ENCODE results near the gene MACROH2A1.
"Not testable (repeated sequence)": the region's sequence is repeated elsewhere in the genome, so short reads cannot be mapped to it uniquely, and the experiment has no call there.

Gene MACROH2A1

GRCh38 chr5:135364421-135365262 is 34.4 kb downstream of the MACROH2A1 start:
- H3K9ac ChIP-seq (ENCODE audit: low read length), result no peak overlapping the region
- peak overlapping the region; percentile 53 for H3K27ac ChIP-seq (ENCODE audit: low read depth, low read length)
- H3K4me3 ChIP-seq (ENCODE audit: low read length), result no peak overlapping the region
- H3K36me3 ChIP-seq (ENCODE audit: control insufficient read depth, insufficient read depth, low read length), result peaks cover 19% of the 10 kb centered on the region
- peaks cover 20% of the 10 kb centered on the region for H3K4me1 ChIP-seq (ENCODE audit: control insufficient read depth, insufficient read depth, low read length)
- no peaks in the 10 kb centered on the region for H3K27me3 ChIP-seq (ENCODE audit: control insufficient read depth, insufficient read depth, low read length)

- not testable (repeated sequence) for H3K27ac ChIP-seq (ENCODE audit: low read depth, low read length); H3K9ac ChIP-seq (ENCODE audit: low read length); H3K4me3 ChIP-seq (ENCODE audit: low read length); H3K27me3 ChIP-seq (ENCODE audit: control insufficient read depth, insufficient read depth, low read length)
- Histone ChIP-seq H3K36me3 (ENCODE audit: control insufficient read depth, insufficient read depth, low read length) (peaks cover 16% of the 10 kb centered on the region), H3K4me1 (ENCODE audit: control insufficient read depth, insufficient read depth, low read length) (peaks cover 20% of the 10 kb centered on the region)
Measured at GRCh38 chr5:135363342-135363741, 35.7 kb downstream of the MACROH2A1 start.

- Histone ChIP-seq H3K4me3 (ENCODE audit: low read length) (no peak overlapping the region), H3K36me3 (ENCODE audit: control insufficient read depth, insufficient read depth, low read length) (peaks cover 12% of the 10 kb centered on the region), H3K27me3 (ENCODE audit: control insufficient read depth, insufficient read depth, low read length) (no peaks in the 10 kb centered on the region), H3K27ac (ENCODE audit: low read depth, low read length) (no peak overlapping the region), H3K4me1 (ENCODE audit: control insufficient read depth, insufficient read depth, low read length) (peaks cover 15% of the 10 kb centered on the region), H3K9ac (ENCODE audit: low read length) (no peak overlapping the region)
Measured at GRCh38 chr5:135362102-135362501, 36.9 kb downstream of the MACROH2A1 start.

- H3K27me3 ChIP-seq (ENCODE audit: control insufficient read depth, insufficient read depth, low read length), result no peaks in the 10 kb centered on the region
- H3K36me3 ChIP-seq (ENCODE audit: control insufficient read depth, insufficient read depth, low read length), result peaks cover 12% of the 10 kb centered on the region
- no peak overlapping the region for H3K9ac ChIP-seq (ENCODE audit: low read length)
- no peak overlapping the region for H3K27ac ChIP-seq (ENCODE audit: low read depth, low read length)
- peaks cover 20% of the 10 kb centered on the region for H3K4me1 ChIP-seq (ENCODE audit: control insufficient read depth, insufficient read depth, low read length)
- no peak overlapping the region for H3K4me3 ChIP-seq (ENCODE audit: low read length)
Measured at GRCh38 chr5:135360278-135361274, 38.5 kb downstream of the MACROH2A1 start.

GRCh38 chr5:135359374-135360165 is 39.5 kb downstream of the MACROH2A1 start:
- no peak overlapping the region for H3K27ac ChIP-seq (ENCODE audit: low read depth, low read length)
- H3K9ac ChIP-seq (ENCODE audit: low read length), result no peak overlapping the region
- H3K4me3 ChIP-seq (ENCODE audit: low read length), result no peak overlapping the region
- peaks cover 12% of the 10 kb centered on the region for H3K36me3 ChIP-seq (ENCODE audit: control insufficient read depth, insufficient read depth, low read length)
- peaks cover 13% of the 10 kb centered on the region for H3K4me1 ChIP-seq (ENCODE audit: control insufficient read depth, insufficient read depth, low read length)
- no peaks in the 10 kb centered on the region for H3K27me3 ChIP-seq (ENCODE audit: control insufficient read depth, insufficient read depth, low read length)

- H3K36me3 ChIP-seq (ENCODE audit: control insufficient read depth, insufficient read depth, low read length), result peaks cover 12% of the 10 kb centered on the region
- H3K4me1 ChIP-seq (ENCODE audit: control insufficient read depth, insufficient read depth, low read length), result peaks cover 24% of the 10 kb centered on the region
- no peak overlapping the region for H3K27ac ChIP-seq (ENCODE audit: low read depth, low read length)
- H3K4me3 ChIP-seq (ENCODE audit: low read length), result no peak overlapping the region
- no peak overlapping the region for H3K9ac ChIP-seq (ENCODE audit: low read length)
- H3K27me3 ChIP-seq (ENCODE audit: control insufficient read depth, insufficient read depth, low read length), result no peaks in the 10 kb centered on the region
Measured at GRCh38 chr5:135357685-135358084, 41.3 kb downstream of the MACROH2A1 start.

- H3K36me3 ChIP-seq (ENCODE audit: control insufficient read depth, insufficient read depth, low read length), result peaks cover 12% of the 10 kb centered on the region
Measured at GRCh38 chr5:135356522-135357318, 42.3 kb downstream of the MACROH2A1 start.

GRCh38 chr5:135355169-135355568 is 43.9 kb downstream of the MACROH2A1 start:
- Histone ChIP-seq H3K27ac (ENCODE audit: low read depth, low read length) (no peak overlapping the region), H3K36me3 (ENCODE audit: control insufficient read depth, insufficient read depth, low read length) (peaks cover 12% of the 10 kb centered on the region), H3K27me3 (ENCODE audit: control insufficient read depth, insufficient read depth, low read length) (no peaks in the 10 kb centered on the region), H3K9ac (ENCODE audit: low read length) (no peak overlapping the region), H3K4me1 (ENCODE audit: control insufficient read depth, insufficient read depth, low read length) (peaks cover 24% of the 10 kb centered on the region), H3K4me3 (ENCODE audit: low read length) (no peak overlapping the region)

More at GRCh38 chr5:135356522-135357318, 42.3 kb downstream of the MACROH2A1 start:
- H3K27ac ChIP-seq (ENCODE audit: low read depth, low read length), result peak overlapping the region; percentile 48
- no peaks in the 10 kb centered on the region for H3K27me3 ChIP-seq (ENCODE audit: control insufficient read depth, insufficient read depth, low read length)
- peaks cover 24% of the 10 kb centered on the region for H3K4me1 ChIP-seq (ENCODE audit: control insufficient read depth, insufficient read depth, low read length)
- no peak overlapping the region for H3K4me3 ChIP-seq (ENCODE audit: low read length)
- no peak overlapping the region for H3K9ac ChIP-seq (ENCODE audit: low read length)

GRCh38 chr5:135353952-135354721 is 44.9 kb downstream of the MACROH2A1 start:
- peak overlapping the region; percentile 35 for H3K27ac ChIP-seq (ENCODE audit: low read depth, low read length)
- no peak overlapping the region for H3K4me3 ChIP-seq (ENCODE audit: low read length)
- peaks cover 5% of the 10 kb centered on the region for H3K36me3 ChIP-seq (ENCODE audit: control insufficient read depth, insufficient read depth, low read length)
- peaks cover 24% of the 10 kb centered on the region for H3K4me1 ChIP-seq (ENCODE audit: control insufficient read depth, insufficient read depth, low read length)
- H3K27me3 ChIP-seq (ENCODE audit: control insufficient read depth, insufficient read depth, low read length), result no peaks in the 10 kb centered on the region
- H3K9ac ChIP-seq (ENCODE audit: low read length), result no peak overlapping the region

- Histone ChIP-seq H3K27ac (ENCODE audit: low read depth, low read length) (no peak overlapping the region), H3K36me3 (ENCODE audit: control insufficient read depth, insufficient read depth, low read length) (peaks cover 8% of the 10 kb centered on the region), H3K9ac (ENCODE audit: low read length) (no peak overlapping the region), H3K27me3 (ENCODE audit: control insufficient read depth, insufficient read depth, low read length) (no peaks in the 10 kb centered on the region), H3K4me3 (ENCODE audit: low read length) (no peak overlapping the region), H3K4me1 (ENCODE audit: control insufficient read depth, insufficient read depth, low read length) (peaks cover 14% of the 10 kb centered on the region)
Measured at GRCh38 chr5:135350536-135350935, 48.5 kb downstream of the MACROH2A1 start.

- no peaks in the 10 kb centered on the region for H3K27me3 ChIP-seq (ENCODE audit: control insufficient read depth, insufficient read depth, low read length)
- H3K36me3 ChIP-seq (ENCODE audit: control insufficient read depth, insufficient read depth, low read length), result peaks cover 9% of the 10 kb centered on the region
- H3K4me3 ChIP-seq (ENCODE audit: low read length), result no peak overlapping the region
- no peak overlapping the region for H3K27ac ChIP-seq (ENCODE audit: low read depth, low read length)
- no peak overlapping the region for H3K9ac ChIP-seq (ENCODE audit: low read length)
- H3K4me1 ChIP-seq (ENCODE audit: control insufficient read depth, insufficient read depth, low read length), result peaks cover 11% of the 10 kb centered on the region
Measured at GRCh38 chr5:135349886-135350285, 49.1 kb downstream of the MACROH2A1 start.
